Body of pancreas (tissue), 4 donors: Measurements from ENCODE around the gene DYNC1LI2. TPM values are rescaled to one million over a fixed set of nuclear protein-coding genes. Genes with fewer than 3 reads are reported as not detected.

Experiments used
- ATAC-seq: fragments of 150-250 bp; one replicate; pipeline ENCODE4 v1.9.1; 2016
- DNase-seq, 4 donors: peaks; one replicate each; pipeline ENCODE4 v3.0.0-alpha.2; 2019
- H3K27ac ChIP-seq, 4 donors: fragments of 200-600 bp; sonication (generic); 1 replicate in 3 of 4; 2 replicates in 1 of 4; pipeline versions ENCODE4 v1.5.1 to v1.6.1; 2016 to 2019; ENCODE audit warnings: mild to moderate bottlenecking in 1 of 4, mixed read lengths in 1 of 4, moderate library complexity in 1 of 4
- H3K27me3 ChIP-seq, 2 donors: fragments of 200-600 bp; sonication (generic); one replicate each; pipeline ENCODE4 v1.6.0; 2016; ENCODE audit warnings: mild to moderate bottlenecking in 1 of 2
- H3K36me3 ChIP-seq, 2 donors: fragments of 200-600 bp; sonication (generic); replicated peaks in 1 of 2; 2 replicates each; pipeline ENCODE4 v1.5.1; 2016; ENCODE audit warnings: low read depth in 2 of 2; ENCODE audit not compliant: insufficient read depth in 1 of 2
- H3K4me1 ChIP-seq: fragments of 200-600 bp; sonication (generic); one replicate; pipeline ENCODE4 v1.6.0; 2016
- H3K4me3 ChIP-seq, 2 donors: fragments of 200-600 bp; sonication (generic); 1 replicate in 1 of 2; 2 replicates in 1 of 2; pipeline ENCODE4 v1.5.1; 2016 to 2019
- H3K9me3 ChIP-seq, 3 donors: fragments of 200-600 bp; sonication (generic); 1 replicate in 2 of 3; 2 replicates in 1 of 3; pipeline ENCODE4 v1.5.1; 2016
- POLR2A ChIP-seq, 3 donors: fragments of 450-650 bp; IDR thresholded peaks; one replicate each; pipeline ENCODE4 v1.6.1; 2016; ENCODE audit warnings: antibody characterized with exemption in 3 of 3, mild to moderate bottlenecking in 2 of 3
- WGBS, 2 donors: methylation state at CpG; one replicate each; pipeline ENCODE4 v1.1.5; 2017; 5-methylcytosine and 5-hydroxymethylcytosine counted together
- intact Hi-C: fragments of 100-400 bp; cut with DNase I; formaldehyde crosslinking; loops from one replicate; pipeline ENCODE4 v1.15.1; 2023
- total RNA-seq, 2 donors: library from RNA; depleted of rRNA; stranded (reverse); fragments of >200 nt; gene quantifications; one replicate each; pipeline ENCODE4 v1.1.0, GENCODE V29; 2016
- TF ChIP-seq, protein P1 (sequence below), 7 experiments: fragments of 450-650 bp in 4 of 7; fragments of 200-600 bp in 3 of 7; sonication (generic) in 3 of 7; IDR thresholded peaks; one replicate each; pipeline ENCODE4 v1.5.1; 2016 to 2019; ENCODE audit warnings: antibody characterized with exemption in 7 of 7

The DYNC1LI2 gene
- total RNA-seq, 2 donors from 2014 or later: 87.3 to 109 TPM

DNA sequence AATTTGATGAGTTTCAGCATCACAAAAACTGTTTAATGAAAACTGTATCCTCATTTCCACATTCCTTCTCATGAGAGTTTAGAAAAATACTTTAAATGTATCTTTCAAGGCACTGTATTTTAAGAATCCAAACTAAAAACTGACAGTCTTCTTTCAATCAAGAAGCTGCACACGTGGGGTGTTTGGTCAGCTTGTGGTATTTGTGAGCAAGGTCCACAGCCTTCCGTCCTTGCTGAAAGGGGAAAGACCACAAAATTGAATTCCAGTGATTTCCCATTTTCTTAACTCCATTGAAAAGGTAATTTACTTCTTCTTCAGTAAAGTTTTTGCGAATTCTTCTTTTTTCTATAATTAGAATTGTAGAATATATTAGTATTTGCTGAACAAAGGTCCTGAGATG is 3.4 kb upstream of the DYNC1LI2 start:
- ATAC-seq: no peak
- H3K36me3 ChIP-seq: no peaks in the 10 kb centered on the region
- H3K4me3 ChIP-seq: no peak overlapping the region
- 35 to 59% methylated on average over 3 of the region's 3 CpGs for WGBS, 2 donors
- TF ChIP-seq POLR2A (IDR thresholded peaks at IDR 0.05): no peak
- TF ChIP-seq, protein P1, sequence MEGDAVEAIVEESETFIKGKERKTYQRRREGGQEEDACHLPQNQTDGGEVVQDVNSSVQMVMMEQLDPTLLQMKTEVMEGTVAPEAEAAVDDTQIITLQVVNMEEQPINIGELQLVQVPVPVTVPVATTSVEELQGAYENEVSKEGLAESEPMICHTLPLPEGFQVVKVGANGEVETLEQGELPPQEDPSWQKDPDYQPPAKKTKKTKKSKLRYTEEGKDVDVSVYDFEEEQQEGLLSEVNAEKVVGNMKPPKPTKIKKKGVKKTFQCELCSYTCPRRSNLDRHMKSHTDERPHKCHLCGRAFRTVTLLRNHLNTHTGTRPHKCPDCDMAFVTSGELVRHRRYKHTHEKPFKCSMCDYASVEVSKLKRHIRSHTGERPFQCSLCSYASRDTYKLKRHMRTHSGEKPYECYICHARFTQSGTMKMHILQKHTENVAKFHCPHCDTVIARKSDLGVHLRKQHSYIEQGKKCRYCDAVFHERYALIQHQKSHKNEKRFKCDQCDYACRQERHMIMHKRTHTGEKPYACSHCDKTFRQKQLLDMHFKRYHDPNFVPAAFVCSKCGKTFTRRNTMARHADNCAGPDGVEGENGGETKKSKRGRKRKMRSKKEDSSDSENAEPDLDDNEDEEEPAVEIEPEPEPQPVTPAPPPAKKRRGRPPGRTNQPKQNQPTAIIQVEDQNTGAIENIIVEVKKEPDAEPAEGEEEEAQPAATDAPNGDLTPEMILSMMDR (IDR thresholded peaks at IDR 0.05): no peak
- H3K27me3 ChIP-seq: no peaks in the 10 kb centered on the region
- peaks cover 16% of the 10 kb centered on the region for H3K4me1 ChIP-seq
- no peaks in the 10 kb centered on the region for H3K9me3 ChIP-seq
- no peak overlapping the region for H3K27ac ChIP-seq
- DNase-seq: no peak
- intact Hi-C loops: no loop called here

DNA sequence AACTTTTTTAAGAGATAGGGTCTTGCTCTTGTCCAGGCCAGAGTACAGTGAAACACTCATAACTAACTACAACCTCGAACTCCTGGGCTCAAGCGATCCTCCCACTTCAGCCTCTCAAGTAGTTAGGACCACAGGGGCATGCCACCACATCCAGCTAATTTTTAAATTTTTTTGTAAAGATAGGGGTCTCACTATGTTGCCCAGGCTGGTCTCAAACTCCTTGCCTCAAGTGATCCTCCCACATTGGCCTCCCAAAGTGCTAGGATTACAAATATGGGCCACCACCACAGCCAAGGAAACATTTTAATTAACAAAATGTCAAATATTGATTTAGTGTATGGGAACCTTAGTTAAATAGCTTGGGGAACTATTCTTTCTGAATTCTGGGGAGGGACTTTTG is 2.8 kb upstream of the DYNC1LI2 start:
- Histone ChIP-seq H3K36me3 (no peaks in the 10 kb centered on the region), H3K4me3 (no peak overlapping the region), H3K9me3 (no peaks in the 10 kb centered on the region), H3K27me3 (no peaks in the 10 kb centered on the region), H3K4me1 (peaks cover 22% of the 10 kb centered on the region), H3K27ac (no peak overlapping the region)
- DNase-seq: no peak
- intact Hi-C loops: no loop called here
- 82 to 83% methylated on average over 2 of the region's 2 CpGs for WGBS, 2 donors
- no peak for TF ChIP-seq POLR2A (IDR thresholded peaks at IDR 0.05)
- TF ChIP-seq, protein P1 (IDR thresholded peaks at IDR 0.05): no peak
- no peak for ATAC-seq

DNA sequence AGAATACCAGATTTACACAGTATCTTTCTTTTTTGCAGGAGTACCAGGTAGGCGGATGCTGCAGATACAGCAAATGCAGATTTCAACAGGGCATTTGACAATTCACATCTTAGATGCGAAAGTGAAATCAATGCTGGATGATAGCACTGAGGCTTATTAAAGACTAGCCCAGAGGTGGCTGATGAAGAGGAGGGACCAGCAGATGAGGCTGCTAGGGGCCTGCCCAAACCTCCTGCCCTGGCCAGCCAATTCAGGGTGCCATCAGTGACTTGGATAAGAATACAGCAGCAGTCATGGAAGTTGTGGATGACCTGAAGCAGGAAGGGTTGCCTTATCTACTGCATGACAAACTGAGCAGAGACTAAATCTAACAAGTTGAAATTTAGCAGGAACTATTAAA is 1.5 kb upstream of the DYNC1LI2 start:
- no peak overlapping the region for H3K27ac ChIP-seq
- TF ChIP-seq, protein P1 (IDR thresholded peaks at IDR 0.05): no peak
- no peak for TF ChIP-seq POLR2A (IDR thresholded peaks at IDR 0.05)
- H3K36me3 ChIP-seq: no peaks in the 10 kb centered on the region
- WGBS, 2 donors: 91 to 97% methylated on average over 2 of the region's 2 CpGs
- ATAC-seq (no peak), DNase-seq (no peak)
- H3K27me3 ChIP-seq: no peaks in the 10 kb centered on the region
- no peak overlapping the region for H3K4me3 ChIP-seq
- intact Hi-C loops: no loop called here
- no peaks in the 10 kb centered on the region for H3K9me3 ChIP-seq
- peaks cover 32% of the 10 kb centered on the region for H3K4me1 ChIP-seq

DNA sequence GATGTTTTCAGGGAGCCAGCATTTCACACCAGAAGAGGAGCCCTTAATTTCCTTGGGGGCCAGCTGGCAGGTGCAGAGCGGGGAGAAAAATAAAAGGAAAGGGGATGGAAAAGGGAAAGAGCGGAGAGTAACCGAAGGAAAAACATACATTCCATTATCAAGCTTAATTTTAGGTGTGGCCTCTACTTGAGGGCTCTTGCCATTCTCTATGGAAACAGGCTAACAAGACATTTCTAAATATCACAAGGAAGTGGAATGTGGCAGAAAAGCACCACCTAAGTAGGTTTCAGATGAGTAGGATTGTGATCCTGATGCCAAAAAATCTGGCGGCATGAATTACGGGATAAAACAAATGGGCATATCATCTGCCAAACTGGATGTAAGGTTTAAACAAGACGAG is 970 bp upstream of the DYNC1LI2 start:
- Histone ChIP-seq H3K27me3 (no peaks in the 10 kb centered on the region), H3K9me3 (no peaks in the 10 kb centered on the region), H3K4me3 (no peak overlapping the region), H3K36me3 (no peaks in the 10 kb centered on the region), H3K4me1 (peaks cover 32% of the 10 kb centered on the region), H3K27ac (peak overlapping the region in 1 of 4 donors; percentile 79)
- no peak for ATAC-seq
- DNase-seq: no peak
- TF ChIP-seq, protein P1 (IDR thresholded peaks at IDR 0.05): no peak
- TF ChIP-seq POLR2A (IDR thresholded peaks at IDR 0.05): no peak
- WGBS, 2 donors: 69 to 73% methylated on average over 6 of the region's 6 CpGs
- intact Hi-C loops: no loop called here

DNA sequence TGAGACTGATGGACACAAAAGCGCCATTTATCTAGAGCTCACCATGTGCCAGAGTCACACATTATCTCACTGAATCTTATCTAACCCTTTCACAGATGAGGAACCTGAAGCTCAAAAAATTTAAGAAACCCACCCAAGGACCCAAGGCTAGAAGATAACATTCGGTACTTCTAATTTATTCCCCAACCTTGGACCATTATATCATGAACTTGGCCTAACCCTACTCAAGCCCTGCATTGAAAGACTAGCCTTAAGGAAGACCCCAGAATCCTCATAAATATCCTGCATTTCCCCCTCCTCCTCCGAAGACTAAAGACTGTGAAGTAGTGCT is 548 bp upstream of the DYNC1LI2 start:
- Histone ChIP-seq H3K4me3 (no peak overlapping the region), H3K27ac (peak overlapping the region in 3 of 4 donors; percentile 79 to 92 (median 89)), H3K9me3 (no peaks in the 10 kb centered on the region), H3K4me1 (peaks cover 32% of the 10 kb centered on the region), H3K27me3 (no peaks in the 10 kb centered on the region), H3K36me3 (peaks cover 0 to 2% of the 10 kb centered on the region in 2 donors)
- ATAC-seq (no peak), DNase-seq (no peak)
- intact Hi-C loops: no loop called here
- no peak for TF ChIP-seq POLR2A (IDR thresholded peaks at IDR 0.05)
- TF ChIP-seq, protein P1 (IDR thresholded peaks at IDR 0.05): peak in 1 of 7 experiments; percentile 3
- 39 to 44% methylated on average over 2 to 3 of the region's 3 CpGs for WGBS, 2 donors
